ENCODE data around the gene FKBP1B.

GRCh38 chr2:24024996-24025663 is 24.4 kb upstream of the FKBP1B start:
- TF ChIP-seq POLR2A (IDR thresholded peaks at IDR 0.05) (no peak), CTCF (IDR thresholded peaks at IDR 0.05) (no peak)
